Hepatocyte (in vitro differentiated cells): ENCODE data around the gene TIAM1.

Experiments used
- EZH2 ChIP-seq: fragments of 200-600 bp; sonication (generic); IDR thresholded peaks from 2 replicates; pipeline ENCODE4 v1.6.1; 2016; ENCODE audit warnings: antibody characterized with exemption, mild to moderate bottlenecking, borderline replicate concordance
- EZH2phosphoT487 ChIP-seq: fragments of 200-600 bp; sonication (generic); IDR thresholded peaks from one replicate; pipeline ENCODE4 v1.6.1; 2018; ENCODE audit warnings: antibody characterized with exemption, mild to moderate bottlenecking, low read depth, moderate library complexity; ENCODE audit not compliant: unreplicated experiment, severe bottlenecking
- TF ChIP-seq, protein P1 (sequence below): fragments of 200-600 bp; sonication (generic); IDR thresholded peaks from 2 replicates; pipeline ENCODE4 v1.5.1; 2016; ENCODE audit warnings: antibody characterized with exemption, mild to moderate bottlenecking; ENCODE audit not compliant: poor library complexity

DNA sequence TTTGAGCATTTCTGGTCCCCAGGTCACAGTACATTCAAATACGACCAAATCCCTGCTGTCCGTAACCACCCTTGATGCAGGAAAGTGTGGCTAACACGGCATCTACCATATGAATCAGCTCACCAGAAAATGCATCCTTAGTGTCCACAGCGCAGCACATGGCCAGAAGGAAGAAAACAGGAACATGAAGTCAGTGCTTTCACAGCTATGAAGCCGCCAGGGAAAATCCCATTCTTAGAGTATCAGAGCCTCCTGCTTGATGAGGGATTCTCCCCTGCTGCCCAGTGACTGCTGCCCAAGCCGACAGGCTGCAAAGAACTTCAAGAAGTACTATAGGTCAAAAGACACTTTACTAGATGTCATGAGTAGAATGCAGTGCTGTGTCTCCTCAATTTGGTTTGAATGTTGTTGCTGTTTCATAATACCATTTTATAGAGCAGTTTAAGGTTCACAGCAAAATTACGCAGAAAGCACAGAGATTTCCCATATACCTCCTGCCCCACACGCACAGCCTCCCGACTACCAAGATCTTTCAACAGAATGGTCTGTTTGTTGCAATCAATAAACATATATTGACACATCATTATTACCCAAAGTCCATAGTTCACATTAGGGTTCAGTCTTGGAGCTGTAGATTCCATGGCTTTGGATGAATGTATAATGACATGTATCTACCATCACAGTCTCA lies 14.5 kb downstream of the TIAM1 start:
- TF ChIP-seq, protein P1, sequence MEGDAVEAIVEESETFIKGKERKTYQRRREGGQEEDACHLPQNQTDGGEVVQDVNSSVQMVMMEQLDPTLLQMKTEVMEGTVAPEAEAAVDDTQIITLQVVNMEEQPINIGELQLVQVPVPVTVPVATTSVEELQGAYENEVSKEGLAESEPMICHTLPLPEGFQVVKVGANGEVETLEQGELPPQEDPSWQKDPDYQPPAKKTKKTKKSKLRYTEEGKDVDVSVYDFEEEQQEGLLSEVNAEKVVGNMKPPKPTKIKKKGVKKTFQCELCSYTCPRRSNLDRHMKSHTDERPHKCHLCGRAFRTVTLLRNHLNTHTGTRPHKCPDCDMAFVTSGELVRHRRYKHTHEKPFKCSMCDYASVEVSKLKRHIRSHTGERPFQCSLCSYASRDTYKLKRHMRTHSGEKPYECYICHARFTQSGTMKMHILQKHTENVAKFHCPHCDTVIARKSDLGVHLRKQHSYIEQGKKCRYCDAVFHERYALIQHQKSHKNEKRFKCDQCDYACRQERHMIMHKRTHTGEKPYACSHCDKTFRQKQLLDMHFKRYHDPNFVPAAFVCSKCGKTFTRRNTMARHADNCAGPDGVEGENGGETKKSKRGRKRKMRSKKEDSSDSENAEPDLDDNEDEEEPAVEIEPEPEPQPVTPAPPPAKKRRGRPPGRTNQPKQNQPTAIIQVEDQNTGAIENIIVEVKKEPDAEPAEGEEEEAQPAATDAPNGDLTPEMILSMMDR = no peak
- TF ChIP-seq EZH2 (no peak), EZH2phosphoT487 (no peak)
